GM19467 (cell line): ENCODE results near the gene ITK.
A peak's percentile ranks its signal among the peaks of the same experiment; 100 is the strongest.

Experiments used
- ATAC-seq: cut with Tn5 transposase; IDR thresholded peaks from one replicate; pipeline ENCODE4 v1.9.1; 2021; ENCODE audit warnings: mild to moderate bottlenecking, moderate library complexity; ENCODE audit not compliant: unreplicated experiment

Gene ITK

GRCh38 chr5:157278319-157279037 is 97.8 kb downstream of the ITK start:
- no peak for ATAC-seq

- ATAC-seq = no peak
Measured at GRCh38 chr5:157279605-157280239, 99.1 kb downstream of the ITK start.

- ATAC-seq = no peak
Measured at GRCh38 chr5:157280927-157281326, 100.3 kb downstream of the ITK start.

- ATAC-seq = no peak
Measured at GRCh38 chr5:157282150-157282549, 101.5 kb downstream of the ITK start.

GRCh38 chr5:157283434-157283833 is 102.8 kb downstream of the ITK start:
- peak; percentile 98 for ATAC-seq

GRCh38 chr5:157284458-157285212 is 104.0 kb downstream of the ITK start:
- ATAC-seq = no peak

GRCh38 chr5:157285310-157286035 is 104.8 kb downstream of the ITK start:
- no peak for ATAC-seq

- no peak for ATAC-seq
Measured at GRCh38 chr5:157286761-157287211, 106.1 kb downstream of the ITK start.

- ATAC-seq = no peak
Measured at GRCh38 chr5:157288405-157289163, 107.9 kb downstream of the ITK start.

- no peak for ATAC-seq
Measured at GRCh38 chr5:157289164-157289819, 108.7 kb downstream of the ITK start.

GRCh38 chr5:157290156-157290980 is 109.7 kb downstream of the ITK start:
- ATAC-seq = no peak

GRCh38 chr5:157290981-157291711 is 110.5 kb downstream of the ITK start:
- peak; percentile 93 for ATAC-seq

- no peak for ATAC-seq
Measured at GRCh38 chr5:157292599-157292998, 112.0 kb downstream of the ITK start.

GRCh38 chr5:157294407-157295091 is 113.9 kb downstream of the ITK start:
- ATAC-seq = no peak

- no peak for ATAC-seq
Measured at GRCh38 chr5:157295247-157295646, 114.6 kb downstream of the ITK start.

GRCh38 chr5:157300564-157300963 is 119.9 kb downstream of the ITK start:
- no peak for ATAC-seq

- ATAC-seq = no peak
Measured at GRCh38 chr5:157301066-157301465, 120.4 kb downstream of the ITK start.

GRCh38 chr5:157303023-157303422 is 122.4 kb downstream of the ITK start:
- ATAC-seq = no peak
